Adrenal gland (tissue), 19 donors: ENCODE data around the gene AMPH. TPM values are rescaled to one million over a fixed set of nuclear protein-coding genes. Genes with fewer than 3 reads are reported as not detected.

Experiments
- DNase-seq, 7 donors: peaks; one replicate each; pipeline ENCODE4 v3.0.0-alpha.2; 2019 to 2020
- H3K27ac ChIP-seq, 5 donors: fragments of 200-600 bp; sonication (generic) in 4 of 5; 1 replicate in 3 of 5; 2 replicates in 2 of 5; pipeline versions ENCODE4 v1.5.1 to v1.8.0; 2016 to 2020; ENCODE audit warnings: mild to moderate bottlenecking in 1 of 5
- H3K27me3 ChIP-seq: fragments of 200-600 bp; 2 replicates; pipeline ENCODE4 v1.8.0; 2021
- H3K36me3 ChIP-seq, 2 donors: fragments of 200-600 bp; replicated peaks in 1 of 2; 1 replicate in 1 of 2; 2 replicates in 1 of 2; pipeline versions ENCODE4 v1.5.1 to v1.8.0; 2018 to 2022
- H3K4me1 ChIP-seq, 2 donors: fragments of 200-600 bp; replicated peaks in 1 of 2; 1 replicate in 1 of 2; 2 replicates in 1 of 2; pipeline versions ENCODE4 v1.5.1 to v1.8.0; 2018 to 2021
- H3K4me3 ChIP-seq, 4 donors: fragments of 200-600 bp; sonication (generic) in 3 of 4; one replicate each; pipeline ENCODE4 v1.5.1; 2016 to 2018
- H3K9me3 ChIP-seq, 3 donors: fragments of 200-600 bp; sonication (generic) in 1 of 3; replicated peaks in 1 of 3; 1 replicate in 2 of 3; 2 replicates in 1 of 3; pipeline versions ENCODE4 v1.5.1 to v1.8.0; 2016 to 2021
- CTCF ChIP-seq, 6 experiments: fragments of 450-650 bp in 4 of 6; fragments of 200-600 bp in 2 of 6; sonication (generic) in 1 of 6; IDR thresholded peaks; 1 replicate in 5 of 6; 2 replicates in 1 of 6; pipeline versions ENCODE4 v1.5.1 to v1.8.0; 2016 to 2021; ENCODE audit warnings: antibody characterized with exemption in 6 of 6, mild to moderate bottlenecking in 2 of 6, moderate library complexity in 1 of 6
- POLR2A ChIP-seq, 2 donors: fragments of 450-650 bp; IDR thresholded peaks; one replicate each; pipeline ENCODE4 v1.6.1; 2017; ENCODE audit warnings: antibody characterized with exemption in 2 of 2, mild to moderate bottlenecking in 2 of 2, moderate library complexity in 1 of 2
- WGBS, 4 donors: extraction: QIAGEN DNeasy Blood & Tissue Kit in 2 of 4; methylation state at CpG; one replicate each; pipeline versions ENCODE4 v1.1.5 to v1.1.7; 2013 to 2017; 5-methylcytosine and 5-hydroxymethylcytosine counted together
- intact Hi-C, 2 donors: fragments of 100-400 bp; cut with DNase I; formaldehyde crosslinking; loops; one replicate each; pipeline versions ENCODE4 v1.14.1 to v1.15.0; 2022 to 2023
- long read RNA-seq, 10 donors: library from polyadenylated mRNA in 3 of 10; unstranded in 2 of 10; stranded (forward) in 1 of 10; transcript quantifications; one replicate each; pipeline ENCODE4 v2.0.0 and lab custom pipeline, GENCODE V29; 2021 to 2026
- polyA plus RNA-seq, 3 donors: library from polyadenylated mRNA; stranded (reverse); fragments of 200-250 nt in 2 of 3; fragments of 350-450 nt in 1 of 3; fragmentation: Illumina TruSeq in 1 of 3; extraction: RNeasy Lipid Tissue Mini Kit (QIAGEN cat#74804) in 1 of 3; gene quantifications; one replicate each; pipeline ENCODE4 v1.2.3, GENCODE V29; 2013 to 2014
- total RNA-seq, 9 donors: library from RNA; depleted of rRNA in 4 of 9; stranded (reverse); fragments of >200 nt in 4 of 9; fragments of 120-200 nt in 1 of 9; fragmentation: NEBNext Ultra II Directional in 1 of 9; extraction: Animal tissue kit (Norgen Biotek cat#: 25700) in 1 of 9; gene quantifications; one replicate each; pipeline versions ENCODE4 v1.1.0 to v1.2.4, GENCODE V29; 2013 to 2023
- donor health status: healthy with polysubstance abuse.
- donor health status: Bipolar disorder and iron deficiency.
- donor health status: DM: yes; HTN: yes; CAD: no.
- donor health status: DM: no; HTN: no; CAD: no.
- donor health status: DM: no; HTN: no; CAD: no.
- donor health status: DM: yes; HTN: yes; CAD: no.

AMPH gene
- total RNA-seq = 1 to 10 TPM in 4 of 9 donors, under 1 TPM in 4, not detected in 1; 0.18 to 4.4 (median 0.83) TPM
- polyA plus RNA-seq = 1 to 10 TPM in 2 of 3 donors, under 1 TPM in 1; 0.91 to 1.7 (median 1.4) TPM
- long read RNA-seq, donor 1 = 0 reads
- long read RNA-seq, donor 2 = 0 reads
- long read RNA-seq, donor 3 = 0 reads
- long read RNA-seq, donor 4 = 0 reads
- long read RNA-seq, donor 5, partial matches to known transcripts = 0 of 1 reads
- long read RNA-seq, donor 5, other reads (novel, unspliced or antisense) = 1 of 1 reads
- long read RNA-seq, donor 6, partial matches to known transcripts = 2 of 2 reads
- long read RNA-seq, donor 6, other reads (novel, unspliced or antisense) = 0 of 2 reads
- long read RNA-seq, donor 7, partial matches to known transcripts = 0 of 1 reads
- long read RNA-seq, donor 7, other reads (novel, unspliced or antisense) = 0 of 1 reads
- long read RNA-seq, donor 8 = 0 reads
- long read RNA-seq, donor 9 = 0 reads
- long read RNA-seq, donor 10 = 0 reads

DNA sequence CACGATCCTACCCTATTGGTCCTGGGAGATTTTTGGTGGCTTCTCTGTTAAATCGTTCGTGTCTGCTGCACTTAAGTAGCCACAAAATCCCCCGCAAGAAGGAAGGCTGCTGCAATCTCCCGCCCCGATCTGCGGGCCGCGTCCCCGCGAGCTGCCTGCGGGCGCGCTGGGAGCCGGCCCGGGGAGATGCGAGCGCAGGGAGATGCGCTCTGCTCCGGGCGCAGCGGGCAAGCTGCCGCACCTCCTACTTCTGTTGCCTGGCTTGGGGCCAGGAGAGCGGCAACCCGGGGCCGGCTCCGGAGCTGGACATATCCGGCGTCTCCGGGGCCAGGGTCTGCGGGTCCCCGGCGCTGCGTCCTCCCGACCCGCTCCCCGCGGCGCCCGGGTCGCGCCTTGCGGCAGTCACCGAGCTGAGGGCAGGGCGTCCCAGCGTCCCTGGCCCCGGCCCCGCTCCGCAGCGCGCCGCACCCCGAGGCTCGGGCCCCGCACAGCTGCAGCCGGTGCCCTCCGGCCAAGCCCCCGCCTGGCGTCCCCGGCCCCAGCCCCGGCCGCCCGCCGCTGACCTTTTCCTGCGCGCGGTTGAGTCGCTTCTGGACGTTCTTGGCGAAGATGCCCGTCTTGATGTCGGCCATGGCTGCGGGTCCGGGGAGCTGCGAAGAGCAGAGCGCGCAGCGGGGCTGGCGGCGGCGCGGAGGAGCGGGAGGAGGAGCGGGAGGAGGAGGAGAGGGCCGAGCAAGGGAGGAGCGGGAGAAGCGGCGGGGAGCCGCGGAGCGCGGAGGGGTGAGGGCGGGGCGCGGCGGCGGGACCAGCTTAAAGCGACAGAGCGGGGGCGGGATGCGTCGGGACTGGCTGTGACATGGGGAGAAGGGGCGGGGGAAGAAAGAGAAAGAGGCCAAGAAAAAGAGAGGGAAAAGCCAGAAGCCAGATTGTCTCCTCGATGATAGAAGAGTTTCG is at the start of gene AMPH:
TSS of gene AMPH (minus strand) at position 654 of the 954 bp plus-strand sequence. CDS start at position 632, 22 bp downstream.
- intact Hi-C loops = no loop called here
- Histone ChIP-seq H3K4me3 (peak within 1 kb of the TSS in 1 of 4 donors; percentile 56), H3K4me1 (peaks cover 0 to 6% of the 10 kb centered on the region in 2 donors), H3K9me3 (no peaks in the 10 kb centered on the region), H3K36me3 (no peaks in the 10 kb centered on the region), H3K27ac (no peak within 1 kb of the TSS), H3K27me3 (peaks cover 12% of the 10 kb centered on the region)
- TF ChIP-seq CTCF (IDR thresholded peaks at IDR 0.05) = no peak
- TF ChIP-seq POLR2A (IDR thresholded peaks at IDR 0.05) = no peak
- DNase-seq = peak in 4 of 7 donors; percentile 22 to 61 (median 30)
- WGBS, 4 donors = 1 to 2% (median 1%) methylated on average over 38 to 105 of the region's 105 CpGs

- 48 to 57% (median 50%) methylated on average over 3 of the region's 3 CpGs for WGBS, 4 donors
- Histone ChIP-seq H3K36me3 (no peaks in the 10 kb centered on the region), H3K27me3 (no peaks in the 10 kb centered on the region), H3K4me3 (no peak overlapping the region), H3K4me1 (no peaks in the 10 kb centered on the region), H3K27ac (no peak overlapping the region), H3K9me3 (no peaks in the 10 kb centered on the region)
- intact Hi-C loops = no loop called here
- no peak for TF ChIP-seq POLR2A (IDR thresholded peaks at IDR 0.05)
- no peak for TF ChIP-seq CTCF (IDR thresholded peaks at IDR 0.05)
- DNase-seq = no peak
Observed at GRCh38 chr7:38679419-38679818, 48.2 kb upstream of the AMPH start.

DNA sequence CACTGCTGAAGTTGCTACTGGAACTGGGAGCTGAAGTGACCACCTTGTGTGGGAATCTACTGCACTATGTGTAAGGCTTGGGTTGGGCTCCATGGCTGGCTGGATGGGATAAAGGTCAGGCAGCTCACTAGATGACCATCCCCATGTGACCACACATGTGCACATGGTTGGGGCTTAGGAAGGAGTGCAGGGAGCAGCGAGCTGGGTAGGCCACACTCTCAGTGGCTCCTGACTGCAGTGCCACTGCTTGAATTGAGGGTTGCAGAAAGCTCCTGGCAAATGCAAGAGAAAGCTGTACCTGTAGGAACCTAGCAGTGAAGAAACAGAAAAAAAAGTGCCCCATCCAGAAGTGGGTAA is 47.5 kb upstream of the AMPH start:
- WGBS, 4 donors = 75 to 100% (median 82%) methylated on average over 1 of the region's 1 CpG
- intact Hi-C loops = no loop called here
- Histone ChIP-seq H3K4me1 (no peaks in the 10 kb centered on the region), H3K27me3 (no peaks in the 10 kb centered on the region), H3K4me3 (no peak overlapping the region), H3K27ac (no peak overlapping the region), H3K36me3 (no peaks in the 10 kb centered on the region), H3K9me3 (no peaks in the 10 kb centered on the region)
- DNase-seq = no peak
- no peak for TF ChIP-seq CTCF (IDR thresholded peaks at IDR 0.05)
- no peak for TF ChIP-seq POLR2A (IDR thresholded peaks at IDR 0.05)
